NCI-H2196 (cell line): Measurements from ENCODE around the gene IFNAR1.
A peak's percentile ranks its signal among the peaks of the same experiment; 100 is the strongest.

Experiments used
- DNase-seq: peaks from one replicate; lab custom pipeline; 2025; ENCODE audit not compliant: unreplicated experiment; lab: John Stamatoyannopoulos, UW

The IFNAR1 gene

DNA sequence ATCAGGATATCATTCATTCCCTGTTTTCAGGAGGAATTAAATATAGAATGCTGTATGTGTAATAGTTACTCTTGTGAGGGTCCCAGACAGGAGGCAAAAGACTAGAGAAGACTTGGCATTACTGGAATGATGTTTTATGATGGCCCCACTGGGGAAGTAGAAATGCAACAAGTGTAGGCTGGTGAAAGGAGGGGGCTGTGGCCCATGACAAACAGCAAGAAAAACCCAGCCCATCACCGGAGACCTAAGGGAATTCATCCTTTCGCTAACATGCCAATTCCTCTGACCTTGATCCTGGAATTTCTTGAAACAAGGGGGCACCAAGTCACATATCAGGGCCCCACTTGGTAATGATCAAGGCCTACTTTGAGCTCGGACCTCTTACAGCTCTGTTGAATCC lies 72.9 kb downstream of the IFNAR1 start:
- no peak for DNase-seq

DNA sequence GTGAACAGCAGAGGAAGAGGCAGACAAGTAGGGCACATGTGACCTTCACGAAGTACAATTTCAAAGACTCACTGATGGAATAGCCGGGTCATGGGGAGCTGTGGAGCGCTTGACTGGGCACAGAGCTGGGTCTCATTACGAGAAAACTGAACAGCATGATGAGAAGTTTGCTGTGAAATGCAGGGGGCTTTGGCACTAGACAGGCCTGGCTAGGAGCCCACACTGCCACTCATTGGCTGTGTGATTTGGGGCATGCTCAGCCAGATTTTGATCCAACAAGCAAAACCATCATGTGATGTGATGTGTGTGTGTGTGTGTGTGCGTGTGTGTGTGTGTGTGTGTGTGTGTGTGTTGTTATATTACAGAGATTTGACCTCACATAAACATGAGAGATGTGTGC lies 73.6 kb downstream of the IFNAR1 start:
- DNase-seq, result no peak

DNA sequence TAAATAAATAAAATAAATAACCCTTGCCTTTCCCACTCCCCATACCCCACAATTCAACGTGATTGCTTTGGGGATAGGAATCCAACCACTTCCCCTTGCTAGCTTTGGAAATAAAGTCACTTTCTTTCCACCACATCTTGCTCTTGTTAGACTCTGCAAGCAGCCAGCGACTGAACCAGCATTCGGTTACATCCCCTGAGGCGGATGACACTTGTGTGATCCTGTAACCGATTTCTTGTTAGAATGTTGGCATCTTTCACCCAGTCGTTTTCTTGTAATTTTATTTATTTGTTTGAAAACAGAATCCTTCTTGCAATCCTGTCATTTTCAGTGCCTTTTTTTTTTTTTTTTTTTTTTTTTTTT lies 76.8 kb downstream of the IFNAR1 start:
- no peak for DNase-seq

DNA sequence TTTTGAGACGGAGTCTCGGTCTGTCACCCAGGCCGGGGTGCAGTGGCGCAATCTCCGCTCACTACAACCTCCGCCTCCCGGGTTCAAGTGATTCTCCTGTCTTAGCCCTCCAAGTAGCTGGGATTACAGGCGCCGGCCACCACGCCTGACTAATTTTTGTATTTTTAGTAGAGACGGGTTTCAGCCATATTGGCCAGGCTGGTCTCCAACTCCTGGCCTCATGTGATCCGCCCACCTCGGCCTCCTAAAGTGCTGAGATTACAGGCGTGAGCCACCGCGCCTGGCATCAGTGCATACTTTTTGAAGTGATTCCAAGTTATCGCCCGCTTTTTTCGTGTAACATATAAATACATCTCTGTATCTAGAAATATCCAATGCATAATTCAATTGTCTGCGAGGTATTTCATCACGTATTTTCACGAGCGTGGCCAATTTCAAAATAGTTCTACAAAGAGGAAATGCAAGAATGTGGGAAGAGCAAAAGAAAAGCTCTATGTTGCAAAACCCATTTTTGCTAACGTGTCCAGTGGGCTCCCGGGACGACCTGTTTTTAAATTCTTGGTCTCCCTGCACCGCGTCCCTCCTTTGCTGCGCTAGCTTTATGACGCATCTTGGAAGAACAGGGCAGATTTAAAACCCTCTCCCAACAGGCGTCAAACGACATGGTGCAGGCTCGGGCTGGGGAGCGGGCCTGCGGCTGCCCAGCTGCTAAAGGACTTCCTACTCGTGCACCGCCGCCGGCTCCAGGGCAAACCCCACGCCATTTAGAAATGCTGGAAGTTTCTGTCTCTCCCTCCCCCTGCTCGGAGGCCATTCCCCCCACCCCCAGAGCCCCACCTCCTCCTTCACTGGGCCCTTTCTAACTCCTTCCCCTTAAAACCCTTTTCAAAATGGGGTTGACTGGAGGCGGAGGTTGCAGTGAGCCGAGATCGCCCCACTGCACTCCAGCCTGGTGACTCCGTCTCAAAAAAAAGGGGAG lies 77.5 kb downstream of the IFNAR1 start:
- DNase-seq, result no peak

DNA sequence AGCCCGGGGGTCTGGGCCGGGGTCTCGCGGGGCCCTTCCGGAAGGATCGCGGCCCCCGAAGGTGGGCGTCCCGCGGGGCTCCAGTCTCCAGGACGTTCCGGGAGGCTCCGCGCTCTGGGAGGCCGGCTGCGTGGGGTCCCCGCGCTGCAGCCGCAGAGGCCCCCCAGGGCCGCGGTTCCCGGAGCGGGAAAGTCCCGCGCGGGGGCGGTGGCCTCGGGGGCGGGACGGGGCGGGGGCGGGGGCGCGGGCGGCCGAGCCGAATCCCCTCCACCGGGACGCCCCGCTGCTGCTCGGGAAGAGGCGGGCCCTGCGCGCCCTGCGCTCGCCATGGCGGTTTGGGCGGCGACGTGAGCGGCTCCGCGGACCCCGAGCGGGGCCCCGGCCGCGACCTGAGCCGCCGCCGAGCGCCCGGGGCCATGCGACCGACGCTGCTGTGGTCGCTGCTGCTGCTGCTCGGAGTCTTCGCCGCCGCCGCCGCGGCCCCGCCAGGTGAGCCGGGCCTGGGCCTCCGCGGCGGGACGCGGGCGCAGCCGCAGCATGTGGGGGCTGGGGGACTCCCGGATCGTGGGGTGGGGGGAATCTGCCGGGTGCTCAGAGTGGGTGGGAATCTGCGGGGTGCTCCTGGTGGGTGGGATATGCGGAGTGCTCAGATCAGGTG lies 78.5 kb downstream of the IFNAR1 start, which contains the start of gene IFNGR2:
Gene IFNGR2 (plus strand): TSS at position 286 of the 658 bp plus-strand sequence. CDS start 131 bp downstream, at position 417.
- DNase-seq, result no peak

DNA sequence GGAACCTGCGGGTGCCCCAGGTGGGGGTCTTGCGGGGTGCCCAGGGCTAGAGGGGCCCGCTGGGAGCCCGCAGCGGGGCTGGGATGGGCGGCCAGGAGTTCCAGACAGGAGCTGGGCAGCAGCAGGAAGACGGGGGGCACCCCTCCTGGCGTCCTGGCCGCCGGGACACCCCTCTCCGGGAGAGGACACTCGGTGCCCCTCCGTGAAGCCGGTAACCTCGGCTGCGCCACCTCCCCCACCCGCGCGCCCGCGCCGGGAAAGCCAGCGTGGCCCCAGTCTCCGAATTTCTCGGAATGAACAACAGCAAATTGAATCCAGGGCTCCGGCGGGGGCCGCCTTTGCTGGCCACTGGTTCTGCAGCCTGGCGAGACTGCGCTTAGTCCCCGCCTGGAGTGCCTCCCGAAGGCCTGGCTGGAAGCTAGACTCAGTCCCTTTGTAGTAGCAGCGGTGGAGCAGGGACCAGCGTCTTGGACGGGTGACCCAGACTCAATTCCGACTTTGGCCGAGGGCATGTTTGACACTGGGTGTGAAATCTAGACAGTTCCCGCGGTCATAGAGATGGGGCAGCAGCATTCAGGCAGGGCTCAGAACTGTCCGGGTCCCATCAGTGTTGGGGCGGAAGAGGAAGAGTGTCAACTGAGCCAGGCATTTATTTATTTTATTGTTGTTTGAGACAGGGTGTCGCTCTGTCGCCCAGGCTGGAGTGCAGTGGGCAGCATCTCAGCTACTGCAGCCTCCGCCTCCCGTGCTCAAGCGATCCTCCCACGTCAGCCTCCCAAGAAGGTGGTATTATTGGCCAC lies 79.2 kb downstream of the IFNAR1 start:
- peak; percentile 38 for DNase-seq

DNA sequence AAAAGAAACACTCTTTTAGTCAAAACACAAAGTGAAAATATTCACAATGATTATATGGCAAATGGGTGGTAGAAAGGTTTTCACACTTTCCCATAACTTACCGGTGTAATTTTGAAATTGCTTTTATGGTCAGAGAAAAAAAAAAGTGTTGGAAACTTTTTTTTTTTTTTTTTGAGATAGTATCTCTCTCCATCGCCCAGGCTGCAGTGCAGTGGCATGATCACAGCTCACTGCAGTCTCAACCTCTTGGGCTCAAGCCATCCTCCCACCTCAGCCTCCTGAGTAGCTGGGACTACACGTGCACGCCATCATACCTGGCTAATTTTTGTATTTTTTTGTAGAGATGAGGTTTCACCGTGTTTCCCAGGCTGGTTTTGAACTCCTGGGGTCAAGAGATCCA lies 81.7 kb downstream of the IFNAR1 start:
- no peak for DNase-seq
